HFFc6 (cell line): ENCODE results near the gene RARB. TPM values are rescaled to one million over a fixed set of nuclear protein-coding genes. Genes with fewer than 3 reads are reported as not detected.

Experiments used
- DNase-seq: peaks from one replicate; pipeline ENCODE4 v3.0.0-alpha.2; 2018
- H3K27ac Mint-ChIP-seq: 2 replicates; pipeline ENCODE4 v1.8.0; 2020; ENCODE audit warnings: mild to moderate bottlenecking, mixed read lengths
- H3K27me3 Mint-ChIP-seq: 2 replicates; pipeline ENCODE4 v1.8.0; 2021; ENCODE audit warnings: mild to moderate bottlenecking, moderate library complexity, mixed read lengths; ENCODE audit not compliant: insufficient read depth
- H3K36me3 Mint-ChIP-seq: 2 replicates; pipeline ENCODE4 v1.8.0; 2021; ENCODE audit warnings: low read depth, mixed read lengths
- H3K4me1 Mint-ChIP-seq: 2 replicates; pipeline ENCODE4 v1.8.0; 2020; ENCODE audit warnings: low read depth, mixed read lengths
- H3K4me3 Mint-ChIP-seq: 2 replicates; pipeline ENCODE4 v1.8.0; 2020; ENCODE audit warnings: mild to moderate bottlenecking, moderate library complexity, mixed read lengths
- H3K9me3 Mint-ChIP-seq: 2 replicates; pipeline ENCODE4 v1.8.0; 2020; ENCODE audit warnings: mild to moderate bottlenecking, mixed read lengths
- CTCF ChIP-seq: fragments of 200-600 bp; sonication (generic); IDR thresholded peaks from 2 replicates; pipeline ENCODE4 v1.5.0; 2021; ENCODE audit warnings: antibody characterized with exemption, mild to moderate bottlenecking
- total RNA-seq, 6 experiments: library from RNA; stranded (reverse); fragmentation: NEBNext Ultra II Directional; extraction: Animal tissue kit (Norgen Biotek cat#: 25700); gene quantifications; 2 replicates in 1 of 6; 3 replicates in 5 of 6; pipeline ENCODE4 v1.2.3, GENCODE V29; 2021

RARB gene
- total RNA-seq, 6 experiments from 2014 or later, result 1.6 to 2.4 (median 1.8) TPM; not detected in 2

GRCh38 chr3:25554376-25554775 is 126.3 kb downstream of the RARB start:
- Mint-ChIP-seq H3K36me3 (no peaks in the 10 kb centered on the region), H3K27me3 (no peaks in the 10 kb centered on the region)

GRCh38 chr3:25555695-25556437 is 127.8 kb downstream of the RARB start:
- TF ChIP-seq CTCF, result no peak
- DNase-seq, result no peak
- Mint-ChIP-seq H3K4me1 (peaks cover 29% of the 10 kb centered on the region; the same call in 1 of the 2 replicates), H3K36me3 (no peaks in the 10 kb centered on the region), H3K27me3 (no peaks in the 10 kb centered on the region), H3K9me3 (no peaks in the 10 kb centered on the region), H3K27ac (no peak overlapping the region), H3K4me3 (no peak overlapping the region)

More at GRCh38 chr3:25554376-25554775, 126.3 kb downstream of the RARB start:
- H3K4me1 Mint-ChIP-seq, result peaks cover 29% of the 10 kb centered on the region; the same call in 1 of the 2 replicates
- H3K27ac Mint-ChIP-seq, result no peak overlapping the region
- TF ChIP-seq CTCF, result no peak
- H3K9me3 Mint-ChIP-seq, result no peaks in the 10 kb centered on the region
- no peak for DNase-seq
- H3K4me3 Mint-ChIP-seq, result no peak overlapping the region

- peak; percentile 58 for TF ChIP-seq CTCF
- H3K4me3 Mint-ChIP-seq, result no peak overlapping the region
- no peaks in the 10 kb centered on the region for H3K36me3 Mint-ChIP-seq
- DNase-seq, result peak; percentile 27
- H3K27ac Mint-ChIP-seq, result no peak overlapping the region
- H3K4me1 Mint-ChIP-seq, result peaks cover 29% of the 10 kb centered on the region; the same call in 1 of the 2 replicates
- no peaks in the 10 kb centered on the region for H3K27me3 Mint-ChIP-seq
- no peaks in the 10 kb centered on the region for H3K9me3 Mint-ChIP-seq
Observed at GRCh38 chr3:25556447-25556846, 128.4 kb downstream of the RARB start.

GRCh38 chr3:25557694-25558093 is 129.6 kb downstream of the RARB start:
- TF ChIP-seq CTCF, result no peak
- Mint-ChIP-seq H3K27ac (no peak overlapping the region), H3K9me3 (no peaks in the 10 kb centered on the region), H3K4me3 (no peak overlapping the region), H3K27me3 (no peaks in the 10 kb centered on the region), H3K36me3 (no peaks in the 10 kb centered on the region), H3K4me1 (peaks cover 35% of the 10 kb centered on the region; the same call in 1 of the 2 replicates)
- no peak for DNase-seq

- H3K27me3 Mint-ChIP-seq, result no peaks in the 10 kb centered on the region
- H3K36me3 Mint-ChIP-seq, result no peaks in the 10 kb centered on the region
- no peak for DNase-seq
- no peak for TF ChIP-seq CTCF
- H3K9me3 Mint-ChIP-seq, result no peaks in the 10 kb centered on the region
- no peak overlapping the region for H3K27ac Mint-ChIP-seq
- peaks cover 35% of the 10 kb centered on the region; the same call in 1 of the 2 replicates for H3K4me1 Mint-ChIP-seq
- H3K4me3 Mint-ChIP-seq, result no peak overlapping the region
Observed at GRCh38 chr3:25558121-25558520, 130.1 kb downstream of the RARB start.
